Fibroblast of villous mesenchyme (primary cell): Measurements from ENCODE around the gene REXO1. TPM values are rescaled to one million over a fixed set of nuclear protein-coding genes. Genes with fewer than 3 reads are reported as not detected.
A peak's percentile ranks its signal among the peaks of the same experiment; 100 is the strongest.
"Not testable (repeated sequence)": the region's sequence is repeated elsewhere in the genome, so short reads cannot be mapped to it uniquely, and the experiment has no call there.

ENCODE experiments used
- DNase-seq: peaks from one replicate; pipeline ENCODE4 v3.0.0-alpha.2; 2010; ENCODE audit warnings: low read depth
- H3K4me3 ChIP-seq: 2 replicates; pipeline ENCODE4 v1.5.1; 2011; ENCODE audit warnings: low read depth, mild to moderate bottlenecking, low read length
- total RNA-seq: library from RNA; depleted of rRNA; stranded (reverse); fragments of >200 nt; gene quantifications from 2 replicates; pipeline ENCODE4 v1.2.3, GENCODE V29; 2012
- TF ChIP-seq, protein P1 (sequence below): IDR thresholded peaks from 2 replicates; pipeline ENCODE4 v1.5.1; 2012; ENCODE audit warnings: low read depth, mild to moderate bottlenecking, low read length; ENCODE audit not compliant: insufficient read depth

Gene REXO1
- total RNA-seq, 1 donor, result 11.2 TPM

DNA sequence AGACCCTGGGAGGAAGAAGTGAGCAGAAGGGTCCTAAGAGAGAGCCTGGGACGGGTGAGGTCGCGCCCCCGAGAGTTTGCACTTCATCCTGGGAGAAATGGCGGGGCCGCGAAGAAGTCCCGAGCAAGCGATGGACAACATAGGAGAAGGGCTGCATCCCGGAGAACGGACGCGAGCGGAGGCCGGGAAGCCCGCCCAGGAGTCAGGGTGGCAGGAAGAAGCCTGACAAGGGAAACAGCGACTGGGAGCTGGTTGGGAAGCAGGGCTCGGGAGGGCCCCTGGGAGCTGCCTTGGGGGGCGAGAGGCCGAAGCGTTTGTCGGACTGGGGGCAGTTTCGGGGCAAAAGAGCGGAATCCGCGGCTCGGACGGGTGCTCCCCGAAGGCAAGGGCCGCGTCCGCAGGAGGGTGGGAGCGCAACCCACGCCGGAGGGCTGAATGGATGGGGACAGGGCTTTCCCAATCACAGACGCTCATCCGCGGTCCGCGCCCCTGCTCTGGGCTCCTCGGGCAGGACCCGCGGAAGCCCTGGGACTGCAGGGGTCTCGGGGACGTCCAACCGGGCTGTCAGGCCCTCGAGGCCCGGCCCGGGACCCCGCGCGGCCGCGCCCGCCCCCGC is 36.5 kb upstream of the REXO1 start:
- H3K4me3 ChIP-seq, result peak overlapping the region; percentile 96
- TF ChIP-seq, protein P1, sequence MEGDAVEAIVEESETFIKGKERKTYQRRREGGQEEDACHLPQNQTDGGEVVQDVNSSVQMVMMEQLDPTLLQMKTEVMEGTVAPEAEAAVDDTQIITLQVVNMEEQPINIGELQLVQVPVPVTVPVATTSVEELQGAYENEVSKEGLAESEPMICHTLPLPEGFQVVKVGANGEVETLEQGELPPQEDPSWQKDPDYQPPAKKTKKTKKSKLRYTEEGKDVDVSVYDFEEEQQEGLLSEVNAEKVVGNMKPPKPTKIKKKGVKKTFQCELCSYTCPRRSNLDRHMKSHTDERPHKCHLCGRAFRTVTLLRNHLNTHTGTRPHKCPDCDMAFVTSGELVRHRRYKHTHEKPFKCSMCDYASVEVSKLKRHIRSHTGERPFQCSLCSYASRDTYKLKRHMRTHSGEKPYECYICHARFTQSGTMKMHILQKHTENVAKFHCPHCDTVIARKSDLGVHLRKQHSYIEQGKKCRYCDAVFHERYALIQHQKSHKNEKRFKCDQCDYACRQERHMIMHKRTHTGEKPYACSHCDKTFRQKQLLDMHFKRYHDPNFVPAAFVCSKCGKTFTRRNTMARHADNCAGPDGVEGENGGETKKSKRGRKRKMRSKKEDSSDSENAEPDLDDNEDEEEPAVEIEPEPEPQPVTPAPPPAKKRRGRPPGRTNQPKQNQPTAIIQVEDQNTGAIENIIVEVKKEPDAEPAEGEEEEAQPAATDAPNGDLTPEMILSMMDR, result no peak
- DNase-seq, result no peak

DNA sequence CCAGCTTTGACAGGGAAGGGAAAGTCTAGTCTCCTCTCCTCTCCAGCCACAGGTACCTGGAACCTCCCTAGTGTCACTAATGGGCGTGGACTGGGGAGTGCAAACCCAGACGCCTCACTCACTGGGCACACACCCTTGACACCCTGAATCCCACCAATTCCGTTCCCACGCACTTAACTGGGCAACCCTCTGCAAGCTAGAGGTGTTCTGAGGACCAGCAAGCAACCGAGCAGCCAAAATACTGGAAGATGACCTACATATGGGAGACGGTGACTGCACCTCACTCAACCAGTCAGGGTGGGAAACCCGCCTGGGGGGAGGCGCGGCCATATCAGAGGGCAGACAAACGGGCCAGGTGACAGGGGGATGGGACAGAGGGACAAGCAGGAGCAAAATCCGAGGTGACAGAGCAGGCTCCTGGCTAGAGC is 36.0 kb upstream of the REXO1 start:
- no peak for DNase-seq
- TF ChIP-seq, protein P1, result no peak
- peak overlapping the region; percentile 96 for H3K4me3 ChIP-seq

DNA sequence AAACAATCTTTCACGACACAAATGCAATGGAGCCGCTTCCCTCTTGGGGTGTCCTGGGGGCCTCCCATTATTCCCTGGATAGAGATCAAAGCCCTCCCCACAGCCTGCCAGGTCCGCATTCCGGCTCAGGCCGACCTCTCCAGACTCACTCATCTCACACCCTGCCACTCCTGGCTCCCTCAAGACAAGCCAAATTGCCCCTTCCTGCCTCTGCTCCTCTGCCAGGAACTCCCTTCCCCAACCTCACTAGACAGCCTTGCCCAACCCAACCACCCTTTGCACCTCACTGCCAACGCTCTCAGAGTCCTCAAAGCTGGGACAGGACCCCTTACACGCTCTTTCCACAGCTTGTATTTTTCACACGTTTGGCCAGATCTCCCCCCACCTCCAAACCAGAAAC is 35.5 kb upstream of the REXO1 start:
- TF ChIP-seq, protein P1, result no peak
- H3K4me3 ChIP-seq, result peak overlapping the region; percentile 96
- DNase-seq, result no peak

DNA sequence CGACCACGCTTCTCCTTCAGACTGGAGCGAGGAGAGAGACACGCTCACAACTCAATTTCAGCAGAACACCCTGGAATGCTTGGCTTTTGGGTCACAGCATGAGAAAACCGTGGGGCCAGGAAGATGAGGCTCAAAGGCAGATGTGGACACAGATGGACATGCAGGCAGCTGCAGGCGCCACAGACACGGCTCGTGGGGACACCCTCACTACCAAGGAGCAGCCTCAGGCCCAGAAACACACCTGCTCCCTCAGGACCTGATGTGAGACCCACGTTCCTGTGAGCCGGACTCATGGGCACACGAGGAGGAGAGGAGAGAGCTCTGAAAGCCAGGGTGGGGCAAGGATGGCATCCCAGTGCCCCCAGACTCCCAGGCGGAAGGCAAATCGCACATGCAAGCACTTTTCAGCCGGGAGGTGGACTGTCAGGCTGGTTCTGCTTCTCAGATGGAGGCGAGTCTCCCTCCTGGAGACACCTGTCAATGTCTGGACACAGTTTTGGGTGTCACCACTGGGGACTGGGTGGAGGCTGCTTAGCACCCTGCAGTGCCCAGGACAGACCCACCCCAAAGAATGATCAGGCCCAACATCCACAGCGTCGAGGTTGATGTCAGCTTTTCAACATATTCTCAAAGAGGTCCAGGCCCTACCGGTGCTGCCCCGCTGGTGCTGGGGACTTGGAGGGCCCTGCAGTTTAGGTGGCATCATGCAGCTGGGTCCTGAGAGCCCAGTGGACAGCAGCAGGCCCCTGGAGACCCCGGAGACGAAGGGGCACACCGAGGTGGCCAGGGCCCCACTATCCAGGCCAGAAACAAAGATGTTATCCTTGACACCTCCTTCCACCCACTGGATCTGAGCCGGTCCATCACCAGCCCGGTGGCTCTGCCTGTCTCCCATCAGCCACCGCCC is 34.8 kb upstream of the REXO1 start:
- no peak for DNase-seq
- H3K4me3 ChIP-seq, result peak overlapping the region; percentile 96
- TF ChIP-seq, protein P1, result no peak

DNA sequence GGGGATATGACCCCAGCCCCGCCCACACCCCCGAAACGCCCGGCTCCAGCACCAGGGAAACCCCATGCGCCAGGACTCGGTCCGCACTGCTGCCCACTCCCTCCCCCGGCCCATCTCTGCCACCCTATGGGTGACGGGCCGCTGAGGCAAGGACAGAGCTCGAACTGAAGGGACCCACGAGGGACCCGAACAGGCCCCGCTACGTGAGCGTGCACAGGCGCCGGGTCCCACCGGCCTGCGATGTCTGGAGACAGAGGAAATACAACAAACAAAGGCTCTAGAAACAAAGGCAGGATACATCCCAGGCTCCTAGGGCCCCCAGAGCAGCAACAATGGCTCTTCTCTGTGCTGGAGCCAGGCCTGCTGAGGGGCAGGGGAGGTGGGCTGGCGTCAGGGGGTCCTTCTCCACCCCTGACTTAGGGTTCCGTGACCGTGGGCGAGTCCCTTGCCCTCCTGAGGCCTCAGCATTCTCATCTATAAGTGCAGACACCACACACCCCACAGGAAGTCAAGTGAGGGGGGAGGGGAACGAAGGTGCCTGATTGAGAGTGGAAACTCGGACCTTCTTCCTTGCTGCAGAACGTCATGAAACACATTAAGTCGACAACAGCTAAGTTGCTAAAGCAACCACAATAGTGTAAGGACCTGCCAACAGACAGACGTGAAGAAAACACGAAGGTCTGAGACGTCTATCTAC is 34.0 kb upstream of the REXO1 start:
- TF ChIP-seq, protein P1, result no peak
- DNase-seq, result no peak
- no peak overlapping the region for H3K4me3 ChIP-seq

DNA sequence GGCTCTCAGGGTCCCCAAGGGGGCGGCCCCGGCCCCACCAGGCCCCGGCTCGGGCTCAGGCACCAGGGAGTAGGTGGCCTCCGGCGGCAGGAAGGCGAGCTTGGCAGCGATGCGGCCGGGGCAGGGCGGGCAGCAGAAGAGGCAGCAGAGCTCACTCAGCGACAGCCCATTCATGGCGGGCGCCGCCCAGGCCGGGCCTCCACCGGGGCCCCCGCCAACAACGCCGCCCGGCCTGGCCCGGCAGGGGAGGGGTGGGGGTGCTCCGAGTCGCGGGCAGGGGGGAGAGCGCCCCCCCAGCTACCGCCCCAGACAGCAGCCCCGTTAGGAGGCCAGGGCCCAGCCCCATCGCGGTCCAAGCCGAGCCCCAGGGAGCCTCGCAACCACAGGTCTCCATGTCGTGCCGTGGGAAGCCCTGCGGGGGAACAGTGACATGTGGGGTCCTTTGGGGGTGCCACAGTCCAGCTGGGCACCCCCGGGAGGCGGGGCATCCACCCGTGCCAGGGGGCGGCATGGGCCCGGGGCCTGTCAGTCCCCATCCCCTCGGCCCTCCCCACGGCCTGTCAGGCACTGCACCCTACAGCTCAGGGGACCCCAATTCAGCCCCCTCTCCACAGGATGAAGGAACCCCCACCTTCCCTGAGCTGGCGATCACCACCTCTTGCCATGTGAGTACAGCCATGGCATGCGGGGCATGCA is 33.3 kb upstream of the REXO1 start:
- DNase-seq, H3K4me3 ChIP-seq: not testable (repeated sequence)
